ENCODE measurements around the gene MYBBP1A. TPM values are rescaled to one million over a fixed set of nuclear protein-coding genes. Genes with fewer than 3 reads are reported as not detected.

Gene MYBBP1A
- total and polyA plus RNA-seq, 2 of the 4 experiments (the other 2 are of a cell fraction) = 22.6 to 45.9 TPM

GRCh38 chr17:4601326-4601725 is 46.1 kb upstream of the MYBBP1A start:
- no peaks in the 10 kb centered on the region for H3K36me3 ChIP-seq (ENCODE audit: control insufficient read depth, insufficient read depth, low read length)
- no peak overlapping the region for H2BK5ac ChIP-seq (ENCODE audit: low read depth, low read length, poor library complexity, severe bottlenecking)
- in situ Hi-C loops (cut with MboI; ENCODE audit: low sequenced_read_pairs) = no loop called here
- BruUV-seq (replicated peaks) = no TSS peak
- intact Hi-C loops (cut with micrococcal nuclease) = no loop called here
- ChIA-PET CTCF (no interaction called here), POLR2A (ENCODE audit: unreplicated experiment) (no interaction called here)
- WGBS, 2 experiments (ENCODE audit: extremely low coverage in 2 of 2, insufficient read length in 1 of 2) = no CpG with 5 or more reads among the region's 4 CpGs
- TF ChIP-seq POLR2A (IDR thresholded peaks at IDR 0.05; ENCODE audit: low read depth, low read length) (no peak), MXI1 (IDR thresholded peaks at IDR 0.05; ENCODE audit: borderline replicate concordance, low read depth, low read length) (no peak), RAD21 (IDR thresholded peaks at IDR 0.05; ENCODE audit: low read length) (no peak), MAZ (IDR thresholded peaks at IDR 0.05; ENCODE audit: borderline replicate concordance, low read depth, low read length) (no peak), ELK1 (IDR thresholded peaks at IDR 0.05; ENCODE audit: borderline replicate concordance, low read depth, low read length) (no peak), USF2 (IDR thresholded peaks at IDR 0.05; ENCODE audit: low read depth, low read length) (no peak), CEBPB (IDR thresholded peaks at IDR 0.05; ENCODE audit: low read depth, low read length) (no peak), RCOR1 (IDR thresholded peaks at IDR 0.05; ENCODE audit: insufficient replicate concordance, low read length) (no peak), NFE2L2 (IDR thresholded peaks at IDR 0.05; ENCODE audit: low read depth, low read length) (no peak), BHLHE40 (IDR thresholded peaks at IDR 0.05; ENCODE audit: low read depth, low read length) (no peak), MAFK (IDR thresholded peaks at IDR 0.05; ENCODE audit: low read depth, low read length) (no peak), CTCF (conservative IDR thresholded peaks at IDR 0.05; ENCODE audit: low read depth, low read length) (no peak), SMC3 (IDR thresholded peaks at IDR 0.05; ENCODE audit: low read depth, low read length) (no peak)
- no peak overlapping the region for H3K4ac ChIP-seq (ENCODE audit: low read depth, low read length)
- no peak overlapping the region for H4K5ac ChIP-seq (ENCODE audit: low read depth, low read length)
- no peak overlapping the region for H2BK20ac ChIP-seq (ENCODE audit: low read depth, low read length)
- no peak overlapping the region for H3K9ac ChIP-seq (ENCODE audit: low read depth, low read length)
- no peak overlapping the region for H4K91ac ChIP-seq (ENCODE audit: insufficient read depth, low read depth, low read length)
- no peaks in the 10 kb centered on the region for H3K9me3 ChIP-seq (ENCODE audit: control insufficient read depth, insufficient read depth, low read length)
- no peak overlapping the region for H2AK5ac ChIP-seq (ENCODE audit: low read depth, low read length)
- peaks cover 14% of the 10 kb centered on the region for H3K27me3 ChIP-seq (ENCODE audit: control insufficient read depth, insufficient read depth, low read length)
- no peak overlapping the region for H3K4me3 ChIP-seq (ENCODE audit: insufficient read depth, low read depth, low read length)
- no peak overlapping the region for H2BK120ac ChIP-seq (ENCODE audit: low read depth, low read length)
- DNase-seq = no peak
- no peaks in the 10 kb centered on the region for H4K20me1 ChIP-seq (ENCODE audit: insufficient read depth, low read length)
- no peak overlapping the region for H2BK15ac ChIP-seq (ENCODE audit: low read depth, low read length)
- peaks cover 20% of the 10 kb centered on the region; the same call in 1 of the 2 replicates for H3K4me1 ChIP-seq (ENCODE audit: control insufficient read depth, insufficient read depth, low read length)
- no peak overlapping the region for H2AK9ac ChIP-seq (replicated peaks; ENCODE audit: low read depth, low read length, poor library complexity)
- H4K8ac ChIP-seq (ENCODE audit: low read depth in 2 of 2, low read length in 2 of 2) = no peak overlapping the region
- H3K9me1 ChIP-seq (ENCODE audit: insufficient read depth, low read length) = peaks cover 3% of the 10 kb centered on the region; the same call in 1 of the 2 replicates
- H3K79me1 ChIP-seq (ENCODE audit: low read depth in 1 of 2, low read length in 2 of 2) = no peaks in the 10 kb centered on the region
- no peak overlapping the region for H3K27ac ChIP-seq (ENCODE audit: insufficient read depth, low read length)
- no peak overlapping the region for H3K18ac ChIP-seq (ENCODE audit: low read depth, low read length)
- no peak overlapping the region for H2AFZ ChIP-seq (replicated peaks; ENCODE audit: low read length, poor library complexity)
- no peak overlapping the region for H3K14ac ChIP-seq (replicated peaks; ENCODE audit: low read depth, low read length)
- dilution Hi-C loops (cut with HindIII; ENCODE audit: low sequenced_read_pairs, unreplicated experiment) = no loop called here
- H3K23ac ChIP-seq (ENCODE audit: low read depth, low read length) = no peak overlapping the region
- H3K4me2 ChIP-seq (ENCODE audit: low read depth, low read length) = no peak overlapping the region
- no peak overlapping the region for H3K56ac ChIP-seq (ENCODE audit: extremely low read depth, insufficient read depth, low read length)
- no peak for ATAC-seq (ENCODE audit: low read depth)
